Endothelial cell of umbilical vein (primary cell): ENCODE data around the gene SHFL. TPM values are rescaled to one million over a fixed set of nuclear protein-coding genes. Genes with fewer than 3 reads are reported as not detected.

Experiments
- BruUV-seq: library from RNA; stranded (reverse); fragments of 400-500 nt; replicated peaks from 2 replicates; lab custom pipeline; 2021; lab: Mats Ljungman, UMichigan
- CTCF ChIA-PET: fragments of 300-600, 350-600 bp; sonication (Branson Sonifier 250); formaldehyde crosslinking; loops from one replicate; lab custom pipeline; 2021; ENCODE audit warnings: antibody characterized with exemption, inconsistent platforms; lab: Charles Lee
- POLR2A ChIA-PET: fragments of 300-600, 350-600 bp; sonication (Branson Sonifier 250); formaldehyde crosslinking; loops from one replicate; lab custom pipeline; 2021; ENCODE audit warnings: antibody characterized with exemption, inconsistent platforms; lab: Charles Lee
- DNase-seq: peaks from one replicate; pipeline ENCODE4 v3.0.0-alpha.2; 2011; ENCODE audit warnings: low read depth, low spot score
- FAIRE-seq: peaks from 2 replicates; lab custom pipeline; 2011; peaks lifted over from hg19 to GRCh38; lab: Jason Lieb, UNC
- H2AFZ ChIP-seq: 2 replicates; pipeline ENCODE4 v1.6.0; 2012; ENCODE audit warnings: low read depth, low read length, control low read depth, inconsistent platforms
- H3K27ac ChIP-seq: 2 replicates; pipeline ENCODE4 v1.5.1; 2011; ENCODE audit warnings: low read depth, mild to moderate bottlenecking, control low read depth, low read length, moderate library complexity; ENCODE audit not compliant: insufficient read depth
- H3K27me3 ChIP-seq, 2 experiments: 2 replicates each; pipeline versions ENCODE4 v1.6.0 to v1.6.1; 2011; ENCODE audit warnings: low read length in 2 of 2, mixed read lengths in 1 of 2; ENCODE audit not compliant: control insufficient read depth in 2 of 2, insufficient read depth in 2 of 2
- H3K36me3 ChIP-seq, 2 experiments: 2 replicates in 1 of 2; 3 replicates in 1 of 2; pipeline ENCODE4 v1.5.1; 2011; ENCODE audit warnings: low read length in 2 of 2, mild to moderate bottlenecking in 1 of 2, moderate library complexity in 1 of 2; ENCODE audit not compliant: control insufficient read depth in 2 of 2, insufficient read depth in 2 of 2; ENCODE audit errors: extremely low read depth in 1 of 2
- H3K4me1 ChIP-seq: 3 replicates; pipeline ENCODE4 v1.5.1; 2011; ENCODE audit warnings: mild to moderate bottlenecking, low read length; ENCODE audit not compliant: control insufficient read depth, insufficient read depth; ENCODE audit errors: extremely low read depth
- H3K4me2 ChIP-seq: 2 replicates; pipeline ENCODE4 v1.6.1; 2011; ENCODE audit warnings: low read length, control low read depth, mixed read lengths; ENCODE audit not compliant: insufficient read depth
- H3K4me3 ChIP-seq, 3 experiments: fragments of 200-600 bp in 1 of 3; sonication (generic), shearing (Covaris generic) in 1 of 3; replicated peaks in 1 of 3; 2 replicates each; pipeline ENCODE4 v1.5.1; 2011 to 2016; ENCODE audit warnings: control low read depth in 3 of 3, low read length in 3 of 3, mild to moderate bottlenecking in 2 of 3, inconsistent platforms in 1 of 3, low read depth in 1 of 3, moderate library complexity in 1 of 3; ENCODE audit not compliant: insufficient read depth in 1 of 3
- H3K79me2 ChIP-seq: 2 replicates; pipeline ENCODE4 v1.6.0; 2012; ENCODE audit warnings: low read length, inconsistent platforms; ENCODE audit not compliant: control insufficient read depth, insufficient read depth
- H3K9ac ChIP-seq: replicated peaks from 2 replicates; pipeline ENCODE3; 2011; ENCODE audit warnings: low read length, control low read depth; ENCODE audit not compliant: insufficient read depth; ENCODE audit errors: extremely low read depth
- H3K9me1 ChIP-seq: replicated peaks from 3 replicates; pipeline ENCODE4 v1.6.0; 2011; ENCODE audit warnings: mild to moderate bottlenecking, low read length; ENCODE audit not compliant: control insufficient read depth, insufficient read depth; ENCODE audit errors: extremely low read depth
- H3K9me3 ChIP-seq: replicated peaks from 2 replicates; pipeline ENCODE4 v1.5.1; 2012; ENCODE audit warnings: low read length, inconsistent platforms; ENCODE audit not compliant: control insufficient read depth, insufficient read depth
- H4K20me1 ChIP-seq: replicated peaks from 2 replicates; pipeline ENCODE3; 2011; ENCODE audit warnings: mild to moderate bottlenecking, low read length; ENCODE audit not compliant: control insufficient read depth, insufficient read depth; ENCODE audit errors: extremely low read depth
- EZH2 ChIP-seq: IDR thresholded peaks from 2 replicates; pipeline ENCODE4 v1.6.1; 2012; ENCODE audit warnings: borderline replicate concordance, low read depth, mild to moderate bottlenecking, moderate library complexity, low read length, inconsistent platforms; ENCODE audit not compliant: severe bottlenecking
- FOS ChIP-seq: IDR thresholded peaks from 2 replicates; pipeline ENCODE4 v1.6.1; 2011; ENCODE audit warnings: mild to moderate bottlenecking, low read length, moderate library complexity, borderline replicate concordance; ENCODE audit not compliant: insufficient read depth
- GATA2 ChIP-seq: IDR thresholded peaks from 2 replicates; pipeline ENCODE4 v1.7.0; 2011; ENCODE audit warnings: low read depth, mild to moderate bottlenecking, moderate library complexity, mixed read lengths, low read length; ENCODE audit not compliant: insufficient read length, insufficient read depth
- JUN ChIP-seq: IDR thresholded peaks from 2 replicates; pipeline ENCODE4 v1.6.1; 2011; ENCODE audit warnings: borderline replicate concordance, low read depth; ENCODE audit not compliant: insufficient read length, insufficient read depth
- MYC ChIP-seq: IDR thresholded peaks from one replicate; pipeline ENCODE4 v1.6.1; 2011; ENCODE audit warnings: mild to moderate bottlenecking, low read depth, low read length
- POLR2A ChIP-seq: IDR thresholded peaks from 2 replicates; pipeline ENCODE4 v1.6.1; 2012; ENCODE audit warnings: low read depth, mild to moderate bottlenecking, control low read depth, low read length
- POLR2AphosphoS5 ChIP-seq: IDR thresholded peaks from 2 replicates; pipeline ENCODE4 v1.6.1; 2012; ENCODE audit warnings: low read depth, mild to moderate bottlenecking, control low read depth, low read length, moderate library complexity; ENCODE audit not compliant: insufficient read depth
- dilution Hi-C: fragments of 300-500 bp; cut with MboI; formaldehyde crosslinking; loops from one replicate; pipeline ENCODE4 v1.15.0; 2019; ENCODE audit warnings: low sequenced_read_pairs; ENCODE audit not compliant: extremely low pct_ligation_motif_present
- intact Hi-C: fragments of 100-400 bp; cut with micrococcal nuclease; formaldehyde crosslinking; loops from one replicate; pipeline ENCODE4 v1.10.0; 2022
- polyA plus RNA-seq, 4 experiments: library from polyadenylated mRNA; depleted of rRNA in 3 of 4; stranded (reverse) in 3 of 4; unstranded in 1 of 4; fragments of >200 nt; gene quantifications; 2 replicates each; pipeline versions ENCODE4 v1.2.1 to v1.2.3, GENCODE V29; 2011 to 2012; ENCODE audit warnings: missing spikeins in 1 of 4
- total RNA-seq: library from RNA; stranded (reverse); gene quantifications from 2 replicates; pipeline ENCODE4 v1.2.3, GENCODE V29; 2021
- TF ChIP-seq, protein P1 (sequence below), 2 donors: IDR thresholded peaks; 1 replicate in 1 of 2; 2 replicates in 1 of 2; pipeline ENCODE4 v1.5.1; 2011; ENCODE audit warnings: low read length in 2 of 2, mild to moderate bottlenecking in 2 of 2, moderate library complexity in 2 of 2, control low read depth in 1 of 2, inconsistent platforms in 1 of 2, low read depth in 1 of 2; ENCODE audit not compliant: insufficient read depth in 1 of 2; ENCODE audit errors: extremely low read depth in 1 of 2
- TF ChIP-seq, protein P2 (sequence below): IDR thresholded peaks from 2 replicates; pipeline ENCODE4 v1.6.1; 2011; ENCODE audit not compliant: insufficient read depth, insufficient read length

The SHFL gene
- total and polyA plus RNA-seq, 2 donors (not counting 3 experiments of a cell fraction or from before 2014, with no cell fraction given), result 34.4 to 36.9 TPM

DNA sequence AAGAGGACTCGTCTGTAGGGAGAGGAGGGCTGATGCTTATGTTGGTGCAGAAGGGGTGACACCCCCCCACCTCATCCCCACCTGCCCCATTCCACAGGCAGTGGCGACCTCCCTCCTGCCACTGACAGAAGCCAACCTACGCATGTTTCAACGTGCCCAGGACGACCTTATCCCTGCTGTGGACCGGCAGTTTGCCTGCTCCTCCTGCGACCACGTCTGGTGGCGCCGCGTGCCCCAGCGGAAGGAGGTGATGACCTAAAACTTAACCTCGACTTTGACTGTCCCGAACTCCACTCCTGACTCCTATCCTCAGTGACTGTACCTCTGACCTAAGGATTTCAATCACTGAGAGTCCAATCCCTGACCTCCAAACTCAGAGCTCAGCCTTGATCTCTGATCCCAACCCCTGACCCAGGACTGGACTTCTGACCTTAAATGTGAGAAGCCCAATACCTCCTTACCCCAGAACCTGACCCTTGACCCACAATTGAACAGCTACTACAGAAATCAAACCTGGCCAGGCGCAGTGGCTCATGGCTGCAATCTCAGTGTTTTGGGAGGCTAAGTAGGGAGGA, 3.8 kb downstream of the SHFL start:
- Histone ChIP-seq H4K20me1 (no peaks in the 10 kb centered on the region), H3K27ac (no peak overlapping the region), H3K4me2 (no peak overlapping the region), H3K27me3 (no peaks in the 10 kb centered on the region), H3K4me3 (no peak overlapping the region), H3K36me3 (peaks cover 0 to 18% of the 10 kb centered on the region in 2 experiments), H3K9ac (no peak overlapping the region), H3K4me1 (peaks cover 2% of the 10 kb centered on the region), H3K79me2 (no peaks in the 10 kb centered on the region), H2AFZ (no peak overlapping the region), H3K9me3 (no peaks in the 10 kb centered on the region), H3K9me1 (no peaks in the 10 kb centered on the region)
- dilution Hi-C loops, result no loop called here
- TF ChIP-seq POLR2A (no peak), MYC (no peak), FOS (no peak), POLR2AphosphoS5 (no peak), GATA2 (no peak), JUN (no peak), EZH2 (no peak)
- TF ChIP-seq, protein P1, sequence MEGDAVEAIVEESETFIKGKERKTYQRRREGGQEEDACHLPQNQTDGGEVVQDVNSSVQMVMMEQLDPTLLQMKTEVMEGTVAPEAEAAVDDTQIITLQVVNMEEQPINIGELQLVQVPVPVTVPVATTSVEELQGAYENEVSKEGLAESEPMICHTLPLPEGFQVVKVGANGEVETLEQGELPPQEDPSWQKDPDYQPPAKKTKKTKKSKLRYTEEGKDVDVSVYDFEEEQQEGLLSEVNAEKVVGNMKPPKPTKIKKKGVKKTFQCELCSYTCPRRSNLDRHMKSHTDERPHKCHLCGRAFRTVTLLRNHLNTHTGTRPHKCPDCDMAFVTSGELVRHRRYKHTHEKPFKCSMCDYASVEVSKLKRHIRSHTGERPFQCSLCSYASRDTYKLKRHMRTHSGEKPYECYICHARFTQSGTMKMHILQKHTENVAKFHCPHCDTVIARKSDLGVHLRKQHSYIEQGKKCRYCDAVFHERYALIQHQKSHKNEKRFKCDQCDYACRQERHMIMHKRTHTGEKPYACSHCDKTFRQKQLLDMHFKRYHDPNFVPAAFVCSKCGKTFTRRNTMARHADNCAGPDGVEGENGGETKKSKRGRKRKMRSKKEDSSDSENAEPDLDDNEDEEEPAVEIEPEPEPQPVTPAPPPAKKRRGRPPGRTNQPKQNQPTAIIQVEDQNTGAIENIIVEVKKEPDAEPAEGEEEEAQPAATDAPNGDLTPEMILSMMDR (IDR thresholded peaks at IDR 0.05; ENCODE audit: extremely low read depth in 1 of 2, insufficient read depth in 1 of 2, low read depth in 1 of 2, low read length in 2 of 2), result no peak
- TF ChIP-seq, protein P2, sequence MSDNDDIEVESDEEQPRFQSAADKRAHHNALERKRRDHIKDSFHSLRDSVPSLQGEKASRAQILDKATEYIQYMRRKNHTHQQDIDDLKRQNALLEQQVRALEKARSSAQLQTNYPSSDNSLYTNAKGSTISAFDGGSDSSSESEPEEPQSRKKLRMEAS, result no peak
- ChIA-PET CTCF (no interaction called here), POLR2A (no interaction called here)
- DNase-seq, result no peak
- intact Hi-C loops, result no loop called here
- BruUV-seq, result no TSS peak
- FAIRE-seq, result no peak
